DMS 273 treated with DMSO at 0.1 percent for 48 hours (cell line): ENCODE measurements around the gene C17orf113.

Source experiments
- DNase-seq: peaks from one replicate; lab custom pipeline; 2025; lab: John Stamatoyannopoulos, UW

Gene C17orf113

DNA sequence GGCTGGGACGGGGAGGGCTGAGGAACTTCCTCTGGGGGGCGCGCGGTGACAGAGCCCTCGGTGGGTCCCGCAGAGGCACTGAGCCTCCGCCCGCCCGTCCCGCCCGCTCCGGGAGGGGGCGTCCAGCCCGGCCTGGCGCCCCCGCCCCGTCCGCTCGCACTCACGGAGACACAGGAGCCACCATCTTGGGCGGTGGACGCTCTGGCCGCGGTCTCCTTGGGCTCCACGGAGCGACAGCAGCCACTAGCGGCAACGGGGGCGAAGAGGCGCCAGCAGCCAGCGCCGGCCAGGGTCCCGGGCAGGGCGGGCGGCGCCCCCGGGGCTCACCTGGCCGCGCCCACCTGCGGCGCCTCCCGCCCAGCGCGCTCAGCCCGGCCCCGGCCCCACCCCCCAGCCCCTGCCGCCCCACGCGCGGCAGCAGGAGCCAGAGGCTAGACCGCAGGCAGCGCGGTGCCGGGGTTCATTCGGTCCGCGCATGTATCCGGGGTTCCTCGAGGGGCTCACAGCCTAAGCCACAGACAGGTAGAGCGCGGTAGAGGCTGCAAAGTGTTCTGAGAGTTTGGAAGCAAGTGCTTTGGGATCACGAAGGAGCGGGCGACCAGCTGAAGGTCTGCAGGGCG is at the start of gene C17orf113:
Gene C17orf113, minus strand, starts transcription at position 209 of the 620 bp plus-strand sequence. CDS start 7,225 bp downstream, outside the sequence.
- no peak for DNase-seq

DNA sequence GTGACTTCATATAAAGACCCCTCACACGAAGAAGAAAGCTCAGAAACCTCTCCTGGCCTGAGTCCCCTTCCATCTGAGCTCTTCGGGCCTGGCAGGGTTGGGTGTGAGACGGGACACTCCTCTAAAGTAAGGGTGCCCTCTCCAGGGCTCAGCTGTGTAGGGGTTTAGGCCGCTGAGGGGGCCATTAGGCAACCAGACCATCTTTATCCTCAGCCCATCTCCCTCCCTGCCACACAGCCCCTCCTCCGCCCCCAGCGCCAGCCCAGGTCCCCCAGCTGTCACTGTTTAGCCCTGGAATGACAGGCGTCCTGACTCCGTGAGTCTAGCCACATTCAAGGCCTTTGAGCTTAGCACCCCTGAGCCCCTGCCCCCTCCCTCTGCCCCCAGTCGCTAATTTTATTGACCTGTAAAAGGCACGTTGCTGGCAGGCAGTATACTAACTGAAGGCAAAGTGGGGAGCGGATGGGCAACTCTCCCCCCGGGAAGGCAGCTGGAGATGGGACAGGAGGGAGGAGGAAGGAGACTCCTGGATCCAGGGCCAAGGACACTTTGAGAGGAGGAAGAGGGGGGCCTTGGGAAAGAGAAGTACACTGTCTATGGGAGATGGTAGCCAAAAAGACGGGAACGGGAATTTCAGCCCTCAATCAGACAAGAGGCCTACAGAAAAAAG is 48.5 kb upstream of the C17orf113 start:
- no peak for DNase-seq

DNA sequence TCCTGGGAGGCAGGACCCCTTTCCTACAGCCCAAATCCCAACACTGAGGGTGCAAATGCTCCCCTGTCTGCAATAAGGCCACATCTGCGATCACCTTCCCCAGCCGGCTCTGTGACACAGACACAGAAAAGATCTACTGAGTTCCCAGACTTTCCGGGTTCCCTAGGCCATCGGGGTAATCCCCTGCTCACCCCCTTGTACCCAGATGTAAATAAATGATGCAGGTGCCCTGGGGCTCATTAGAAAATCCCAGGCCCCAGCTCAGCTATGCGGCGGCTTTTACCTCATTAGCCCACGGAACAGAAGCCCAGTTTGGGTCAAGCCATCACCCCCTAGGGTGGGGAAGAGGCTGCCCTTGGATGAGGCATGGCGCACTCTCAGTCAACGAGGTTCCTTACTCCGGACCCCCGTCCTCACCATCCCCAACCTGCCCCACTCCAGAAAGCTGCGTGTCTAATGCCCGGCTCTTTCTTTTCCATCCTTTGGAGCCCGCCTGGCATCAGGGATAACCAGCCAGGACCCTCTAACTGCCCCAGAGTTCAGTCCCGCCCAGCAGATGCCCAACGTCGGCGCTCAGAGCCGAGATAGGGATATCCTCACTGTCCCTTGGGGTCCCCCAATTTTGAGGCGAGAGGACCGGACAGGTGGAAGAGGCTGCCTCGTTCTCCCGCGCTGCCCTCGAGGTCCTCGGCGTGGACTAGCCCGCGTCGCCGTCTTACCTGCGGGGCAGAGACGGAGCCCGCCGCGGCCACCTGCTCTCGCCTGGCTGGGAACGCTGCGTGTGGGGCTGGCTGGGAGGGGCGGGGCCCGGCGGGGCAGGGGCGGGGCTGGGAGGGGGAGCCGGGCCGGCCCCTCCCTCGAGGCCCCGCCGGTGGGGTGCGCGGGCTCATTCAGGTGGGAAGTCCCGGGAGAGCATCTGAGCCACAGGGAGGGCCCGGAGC is 47.6 kb upstream of the C17orf113 start, which contains the start of gene ZNF385C:
Gene ZNF385C, minus strand, starts transcription at position 783 of the 941 bp plus-strand sequence. CDS start 35,417 bp downstream, outside the sequence.
- no peak for DNase-seq

- DNase-seq, result no peak
Measured at GRCh38 chr17:42096360-42097111, 46.1 kb upstream of the C17orf113 start.

- DNase-seq, result no peak
Measured at GRCh38 chr17:42094375-42095069, 44.1 kb upstream of the C17orf113 start.

- no peak for DNase-seq
Measured at GRCh38 chr17:42092939-42093338, 42.5 kb upstream of the C17orf113 start.

DNA sequence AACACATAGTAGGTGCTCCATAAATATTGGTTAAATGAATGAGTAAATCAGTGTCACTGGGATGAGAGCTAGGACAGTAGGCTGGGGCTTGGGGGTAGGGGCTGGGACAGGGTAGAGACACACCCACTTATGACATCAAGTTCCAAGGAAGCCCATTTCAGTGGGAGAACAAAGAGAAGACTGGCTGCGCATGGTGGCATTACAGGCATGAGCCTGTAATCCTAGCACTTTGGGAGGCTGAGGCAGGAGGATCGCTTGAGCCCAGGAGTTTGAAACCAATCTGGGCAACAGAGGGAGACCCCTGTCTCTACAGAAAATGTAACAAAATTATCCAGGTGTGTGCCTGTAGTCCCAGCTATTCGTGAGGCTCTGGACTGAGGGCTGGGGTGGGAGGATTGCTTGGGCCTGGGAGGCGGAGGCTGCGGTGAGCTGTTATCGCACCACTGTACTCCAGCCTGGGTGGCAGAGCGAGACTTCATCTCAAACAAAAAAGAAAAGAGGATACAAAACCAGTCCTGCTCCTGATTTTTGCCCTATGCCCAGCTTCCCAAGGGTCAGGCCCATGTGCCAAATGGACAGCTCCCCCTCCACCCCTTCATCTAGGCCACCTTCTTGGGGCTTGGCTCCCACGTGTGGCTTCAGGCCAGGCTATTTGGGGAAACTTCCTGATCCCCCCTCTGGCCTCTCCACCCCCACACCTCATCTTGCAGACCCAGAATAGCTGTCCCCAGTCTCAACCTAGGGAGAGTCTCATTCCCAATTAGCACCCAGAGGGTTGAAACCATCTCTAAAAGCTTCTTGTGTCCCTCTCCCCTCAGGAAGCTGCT is 40.8 kb upstream of the C17orf113 start:
- DNase-seq, result no peak

DNA sequence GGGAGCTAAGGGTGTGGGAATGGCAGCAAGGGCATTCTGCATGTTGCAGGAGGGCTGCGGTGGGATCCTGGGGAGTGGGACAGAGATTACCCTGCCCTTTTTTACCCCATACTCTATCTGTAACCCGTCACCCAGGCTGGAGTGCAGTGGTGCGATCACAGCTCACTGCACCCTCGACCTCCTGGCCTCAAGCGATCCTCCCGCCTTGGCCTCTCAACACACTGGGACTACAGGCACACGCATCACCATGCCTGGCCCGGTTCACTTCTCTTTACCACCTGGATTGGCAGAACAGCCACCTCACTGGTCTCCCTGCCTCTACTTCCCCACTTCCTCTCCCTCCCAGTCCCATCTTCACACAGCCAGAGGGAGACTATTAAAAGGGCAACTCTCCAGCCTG is 38.3 kb upstream of the C17orf113 start:
- no peak for DNase-seq

GRCh38 chr17:42087736-42088705 is 37.6 kb upstream of the C17orf113 start:
- DNase-seq, result no peak

GRCh38 chr17:42087042-42087701 is 36.8 kb upstream of the C17orf113 start:
- no peak for DNase-seq

- DNase-seq, result no peak
Measured at GRCh38 chr17:42081516-42082129, 31.2 kb upstream of the C17orf113 start.

GRCh38 chr17:42079541-42079940 is 29.1 kb upstream of the C17orf113 start:
- no peak for DNase-seq

- no peak for DNase-seq
Measured at GRCh38 chr17:42078396-42079043, 28.1 kb upstream of the C17orf113 start.

DNA sequence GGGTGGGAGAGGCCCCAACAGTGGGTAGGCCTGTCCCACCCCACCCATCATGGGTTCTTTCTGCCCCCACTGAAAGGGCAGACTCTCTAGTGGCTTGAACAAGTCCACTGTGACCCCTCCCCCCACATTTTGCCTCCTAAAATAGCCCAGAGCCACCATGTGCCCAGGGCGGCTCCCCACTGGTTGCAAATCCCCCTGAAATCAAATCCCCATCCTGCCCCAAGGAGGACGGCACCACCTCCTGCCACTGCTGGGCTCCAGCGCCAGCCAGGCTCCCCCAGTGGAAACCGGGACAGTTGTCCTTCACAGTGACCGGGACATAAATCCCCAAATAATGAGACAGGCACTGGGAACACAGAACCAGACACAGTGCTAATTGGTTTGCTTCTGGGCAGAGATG is 27.4 kb upstream of the C17orf113 start:
- no peak for DNase-seq

DNA sequence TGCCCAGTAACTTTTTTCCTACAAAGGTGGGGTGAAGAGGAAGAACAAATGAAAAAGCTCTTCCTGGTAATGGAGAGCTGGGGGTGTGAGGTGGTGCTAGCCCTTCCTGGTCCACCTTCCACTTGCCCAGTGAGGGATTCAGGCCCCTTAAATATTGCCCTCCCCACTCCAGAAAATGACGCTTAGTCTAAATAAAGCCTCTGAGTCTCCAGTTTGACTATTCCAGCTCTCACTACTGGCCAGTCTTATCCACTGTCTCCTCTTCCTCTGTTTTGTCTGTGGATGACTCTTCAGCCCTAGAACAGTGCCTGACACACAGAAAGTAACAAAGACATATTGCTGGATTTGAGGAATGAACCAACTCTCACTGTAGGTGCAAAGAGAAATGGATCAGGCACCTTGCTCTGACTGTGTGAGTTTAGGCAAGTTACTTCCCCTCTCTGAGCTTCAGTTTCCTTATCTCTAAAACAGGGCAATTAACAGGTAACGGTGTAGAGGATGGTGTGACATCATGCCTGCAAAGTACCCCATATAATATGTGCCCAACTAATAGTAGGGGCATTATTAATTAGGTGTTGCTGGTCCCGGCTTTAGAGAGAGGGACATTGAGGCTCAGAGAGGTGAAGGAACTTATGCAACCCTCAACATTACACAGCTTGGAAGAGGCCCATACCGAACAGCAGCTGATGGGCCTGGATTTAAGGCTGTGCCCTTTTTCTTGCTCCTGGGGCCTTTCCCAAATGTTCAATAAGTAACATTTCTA is 26.6 kb upstream of the C17orf113 start:
- DNase-seq, result no peak

GRCh38 chr17:42075789-42076188 is 25.4 kb upstream of the C17orf113 start:
- DNase-seq, result no peak
